ENCODE results near the gene RTEL1. TPM values are rescaled to one million over a fixed set of nuclear protein-coding genes. Genes with fewer than 3 reads are reported as not detected.
A peak's percentile ranks its signal among the peaks of the same experiment; 100 is the strongest.

Gene RTEL1
- total RNA-seq, 1 donor from 2014 or later = 8.0 TPM

DNA sequence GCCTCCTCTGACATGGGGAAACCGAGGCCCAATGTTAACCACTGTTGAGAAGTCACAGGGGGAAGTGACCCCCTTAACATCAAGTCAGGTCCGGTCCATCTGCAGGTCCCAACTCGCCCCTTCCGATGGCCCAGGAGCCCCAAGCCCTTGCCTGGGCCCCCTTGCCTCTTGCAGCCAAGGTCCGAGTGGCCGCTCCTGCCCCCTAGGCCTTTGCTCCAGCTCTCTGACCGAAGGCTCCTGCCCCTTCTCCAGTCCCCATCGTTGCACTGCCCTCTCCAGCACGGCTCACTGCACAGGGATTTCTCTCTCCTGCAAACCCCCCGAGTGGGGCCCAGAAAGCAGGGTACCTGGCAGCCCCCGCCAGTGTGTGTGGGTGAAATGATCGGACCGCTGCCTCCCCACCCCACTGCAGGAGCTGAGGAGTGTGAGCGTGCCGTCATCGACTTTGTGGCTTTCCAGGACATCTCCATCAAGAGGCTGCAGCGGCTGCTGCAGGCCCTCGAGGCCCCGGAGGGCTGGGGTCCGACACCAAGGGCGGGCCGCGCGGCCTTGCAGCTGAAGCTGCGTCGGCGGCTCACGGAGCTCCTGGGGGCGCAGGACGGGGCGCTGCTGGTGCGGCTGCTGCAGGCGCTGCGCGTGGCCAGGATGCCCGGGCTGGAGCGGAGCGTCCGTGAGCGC, 39.9 kb downstream of the RTEL1 start:
- DNase-seq (ENCODE audit: low read depth) = no peak

DNA sequence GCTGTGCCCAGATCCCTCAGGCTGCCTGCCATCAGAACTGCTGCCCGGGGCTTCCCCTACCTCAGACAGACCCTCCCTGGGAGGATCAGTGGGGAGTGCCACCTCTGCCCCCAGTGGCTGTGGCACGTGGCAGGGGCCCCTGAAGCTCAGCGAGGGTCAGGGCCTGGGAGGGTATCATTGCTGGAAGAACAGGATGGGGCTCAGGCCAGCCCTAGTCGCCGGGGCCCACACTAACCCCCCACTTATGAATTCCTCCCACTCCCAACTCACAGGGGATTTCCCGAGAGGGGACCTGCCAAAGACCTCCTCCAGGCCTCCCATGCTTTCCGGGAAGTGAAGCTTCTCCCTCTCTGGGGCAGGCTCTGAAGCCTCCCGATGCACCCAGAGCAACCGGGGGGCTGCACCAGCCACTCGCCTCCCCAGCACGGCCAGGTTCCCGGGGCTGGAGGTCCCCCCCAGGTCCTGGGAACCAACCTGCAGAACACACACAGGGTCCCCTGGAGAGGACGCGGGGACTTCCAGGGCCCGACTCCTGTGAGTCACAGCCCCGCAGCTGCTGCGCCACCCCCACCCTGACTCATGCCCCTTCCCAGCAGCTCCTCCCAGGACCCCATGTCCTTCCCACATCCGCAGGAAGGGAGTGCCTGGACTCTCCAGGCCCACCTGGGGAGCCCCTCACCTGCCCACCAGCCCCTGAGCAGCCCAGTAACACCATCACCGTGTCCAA, 40.8 kb downstream of the RTEL1 start:
- peak; percentile 88 for DNase-seq (ENCODE audit: low read depth)

DNA sequence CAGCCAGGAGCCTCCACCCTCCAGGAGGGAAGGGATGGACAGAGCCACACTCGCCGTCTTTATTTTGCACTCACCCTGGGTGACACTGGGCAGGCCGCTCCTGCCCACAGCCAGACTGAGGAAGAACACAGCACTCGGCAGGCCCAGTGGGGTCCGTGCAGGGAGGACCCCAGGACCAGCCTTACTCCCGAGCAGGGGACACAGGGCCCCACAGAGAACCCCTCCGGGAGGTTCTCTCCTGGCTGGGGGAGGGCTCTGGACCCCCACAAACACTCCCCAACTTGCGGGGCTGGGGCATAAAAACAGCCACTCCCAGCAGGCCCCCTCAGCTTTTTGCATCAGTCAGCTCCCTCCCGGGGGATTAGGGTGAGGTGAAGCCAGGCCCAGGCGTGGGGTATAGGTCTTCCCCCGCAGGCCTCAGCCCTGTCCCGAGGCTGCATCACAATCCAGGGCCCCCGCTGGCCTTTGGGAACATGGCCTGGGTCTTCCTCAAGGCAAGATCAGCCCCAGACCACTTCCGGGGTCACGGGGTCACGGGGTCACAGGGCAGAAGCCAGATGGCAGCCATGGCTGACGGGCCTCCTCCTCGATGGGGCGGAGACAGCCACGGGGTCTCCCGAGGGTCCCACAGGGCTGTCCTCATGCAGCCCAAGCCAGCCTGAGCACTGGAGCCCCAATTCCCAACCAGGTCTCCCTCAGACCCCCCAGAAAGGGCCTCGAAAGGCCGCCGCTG, 41.5 kb downstream of the RTEL1 start:
- DNase-seq (ENCODE audit: low read depth) = no peak

DNA sequence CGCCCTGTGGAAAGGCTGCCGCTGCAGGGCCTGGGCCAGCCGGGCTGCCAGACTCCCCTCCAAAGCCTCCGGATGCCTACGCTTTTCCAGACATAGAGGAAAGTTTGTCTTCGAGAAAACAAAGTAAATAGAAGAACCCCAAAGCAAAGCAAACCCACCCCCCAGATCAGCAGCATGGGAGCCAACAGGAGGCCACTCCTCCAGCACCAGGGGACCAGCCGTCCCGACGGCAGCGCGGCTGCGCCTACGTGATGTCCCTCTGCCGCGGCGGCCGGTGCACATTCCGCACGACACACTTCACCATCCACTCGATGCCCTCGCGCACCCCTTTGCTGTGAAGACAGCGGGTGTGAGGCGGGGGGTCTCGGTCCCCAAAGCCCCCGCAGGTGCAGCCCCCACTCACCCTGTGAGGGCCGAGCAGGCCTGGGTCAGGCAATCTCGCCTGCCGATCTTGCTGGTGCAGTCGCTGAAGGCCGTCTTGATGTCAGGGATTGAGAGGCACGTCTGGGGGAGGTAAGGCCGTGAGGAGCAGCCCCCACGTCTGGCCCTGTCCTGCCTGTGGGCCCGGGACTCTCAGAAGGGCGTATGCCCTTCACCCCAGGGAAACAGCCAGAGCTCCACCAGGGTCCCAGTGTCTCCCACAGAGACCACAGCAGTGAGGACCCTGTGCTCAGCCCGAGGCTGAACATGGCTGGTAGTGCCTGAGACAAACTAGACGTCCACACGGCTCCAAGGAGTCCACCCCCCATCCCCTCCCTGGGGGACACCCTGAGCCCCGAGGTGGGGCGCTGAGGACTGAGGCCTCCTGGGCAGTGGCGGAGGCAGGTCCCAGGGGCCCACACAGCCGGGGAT, 42.3 kb downstream of the RTEL1 start:
- no peak for DNase-seq (ENCODE audit: low read depth)

- DNase-seq (ENCODE audit: low read depth) = no peak
Measured at GRCh38 chr20:63701051-63701328, 42.9 kb downstream of the RTEL1 start.

DNA sequence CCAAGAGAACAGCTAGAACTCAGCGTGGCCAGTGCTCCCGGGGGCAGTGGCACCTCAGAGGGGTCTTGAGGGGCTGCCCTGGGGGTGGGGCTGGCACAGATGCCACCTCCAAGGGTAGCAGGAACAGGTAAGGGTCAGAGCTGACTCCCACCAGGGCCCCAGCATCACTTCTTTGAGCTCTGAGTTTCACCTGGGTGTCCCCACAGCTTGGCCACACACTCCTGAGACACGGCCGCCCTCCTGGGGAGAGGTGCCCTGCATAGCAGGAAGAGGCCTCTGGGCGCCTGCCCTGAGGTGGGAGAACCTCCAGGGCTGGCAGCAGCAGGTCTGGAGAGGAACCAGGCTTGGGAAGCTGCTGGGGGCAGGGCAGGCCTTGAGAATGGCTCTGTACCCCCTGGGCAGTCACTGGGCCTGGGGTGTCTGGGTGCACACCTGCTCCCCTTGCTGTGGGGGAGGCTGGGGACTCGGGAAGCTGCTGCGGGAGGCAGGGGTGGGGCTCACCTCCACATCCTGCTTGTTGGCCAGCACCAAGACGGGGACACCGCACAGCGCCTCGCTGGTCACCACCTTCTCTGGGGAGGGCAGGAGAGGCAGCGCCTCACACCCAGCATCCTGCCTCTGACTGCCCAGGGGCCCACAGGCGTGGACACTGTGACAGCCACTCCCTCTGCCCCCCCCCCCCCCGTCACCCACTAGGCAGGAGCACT, 43.4 kb downstream of the RTEL1 start:
- DNase-seq (ENCODE audit: low read depth) = no peak

- DNase-seq (ENCODE audit: low read depth) = no peak
Measured at GRCh38 chr20:63702036-63702665, 44.0 kb downstream of the RTEL1 start.

DNA sequence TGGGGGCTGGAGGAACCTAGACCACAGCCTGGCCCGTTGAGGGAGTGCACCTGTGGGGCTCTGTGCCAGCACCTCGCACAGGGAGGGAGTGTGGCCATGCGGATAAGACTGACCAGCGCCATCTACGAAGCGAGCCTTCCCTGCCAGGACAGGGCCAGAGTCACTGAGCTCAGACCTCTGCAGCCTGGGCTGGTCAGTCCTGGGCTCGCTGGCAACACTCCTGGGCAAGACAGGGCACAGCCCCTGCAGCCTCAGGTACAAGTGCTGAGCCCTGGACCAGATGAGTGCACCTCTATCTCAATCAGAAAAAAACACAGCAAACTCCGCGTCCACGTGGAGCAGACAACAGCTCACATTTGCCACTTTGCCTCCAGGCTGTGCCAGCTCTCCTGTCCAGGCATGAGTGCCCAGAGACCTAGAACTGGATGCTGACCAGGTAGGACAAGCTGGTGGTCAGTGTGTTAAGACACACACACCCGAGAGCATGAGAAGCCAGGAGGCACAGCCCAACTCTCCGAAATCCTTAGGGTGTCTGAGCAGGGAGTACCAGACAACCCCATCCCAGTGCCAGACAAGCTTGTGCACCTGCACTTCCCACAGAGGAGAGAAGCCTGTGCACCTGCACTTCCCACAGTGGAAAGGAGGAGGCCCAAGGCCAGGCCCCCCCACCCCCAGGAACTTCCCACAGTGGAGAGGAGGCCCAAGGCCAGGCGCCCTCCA, 44.8 kb downstream of the RTEL1 start:
- no peak for DNase-seq (ENCODE audit: low read depth)

DNA sequence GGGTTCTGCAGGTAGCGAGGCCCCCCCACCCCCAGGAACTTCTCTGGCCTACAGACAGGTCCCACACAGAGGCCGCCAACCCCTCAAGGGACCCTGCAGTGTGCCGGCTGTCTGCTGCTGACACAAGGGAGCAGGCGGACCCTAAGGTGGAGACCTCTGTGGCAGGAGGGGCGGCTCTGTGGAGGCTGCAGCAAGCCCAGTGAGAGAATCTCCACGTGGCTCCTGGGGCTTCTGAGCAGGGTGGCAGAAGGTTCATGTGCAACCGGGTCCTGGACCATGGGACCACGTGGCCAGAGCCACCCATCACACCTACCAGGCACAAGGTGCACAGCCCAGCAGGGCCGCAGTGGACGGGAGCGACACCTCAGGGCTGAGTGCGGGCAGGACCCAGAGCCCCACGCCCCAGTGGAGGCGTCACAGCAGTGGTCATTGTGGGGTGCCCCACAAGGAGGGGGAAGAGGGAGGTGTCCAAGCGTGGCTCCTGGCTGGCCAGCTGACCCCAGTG, 45.4 kb downstream of the RTEL1 start:
- DNase-seq (ENCODE audit: low read depth) = no peak

DNA sequence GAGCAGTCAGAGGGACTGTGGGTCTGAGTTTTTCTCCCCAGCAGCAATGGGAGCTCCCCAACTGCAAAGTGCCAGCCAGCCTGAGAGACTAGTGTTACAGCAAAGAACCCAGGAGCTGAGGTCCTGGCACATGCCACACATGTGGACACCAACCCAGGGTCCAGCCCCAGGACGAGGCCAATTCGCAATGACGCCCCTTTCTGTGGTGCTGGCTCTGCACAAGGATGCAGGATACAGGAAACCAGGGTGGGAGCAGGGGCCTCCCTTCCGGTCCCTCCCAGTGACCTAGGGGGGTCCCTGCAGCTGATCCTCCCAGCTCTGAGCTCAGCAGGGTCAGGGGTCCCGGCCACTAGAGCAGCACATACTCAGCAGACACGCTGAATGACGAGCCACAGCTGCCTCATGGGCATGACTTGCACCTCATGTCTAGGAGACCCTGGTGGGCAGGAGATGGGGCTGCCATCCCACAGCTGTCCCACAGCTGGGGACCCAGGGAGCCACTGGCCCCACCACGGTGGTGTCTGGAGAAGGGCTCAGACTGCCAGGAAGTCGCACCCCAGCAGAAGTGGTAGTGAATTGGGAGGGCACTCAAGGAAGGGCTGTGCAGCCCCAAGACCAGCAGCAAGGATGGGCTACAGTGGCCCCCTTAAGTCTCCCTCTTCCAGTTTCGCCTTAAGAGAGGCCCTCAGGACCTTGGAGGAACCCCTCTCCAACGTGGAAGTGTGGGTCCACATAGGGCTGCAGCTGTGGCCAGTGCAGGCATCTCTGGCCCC, 46.0 kb downstream of the RTEL1 start:
- DNase-seq (ENCODE audit: low read depth) = no peak

DNA sequence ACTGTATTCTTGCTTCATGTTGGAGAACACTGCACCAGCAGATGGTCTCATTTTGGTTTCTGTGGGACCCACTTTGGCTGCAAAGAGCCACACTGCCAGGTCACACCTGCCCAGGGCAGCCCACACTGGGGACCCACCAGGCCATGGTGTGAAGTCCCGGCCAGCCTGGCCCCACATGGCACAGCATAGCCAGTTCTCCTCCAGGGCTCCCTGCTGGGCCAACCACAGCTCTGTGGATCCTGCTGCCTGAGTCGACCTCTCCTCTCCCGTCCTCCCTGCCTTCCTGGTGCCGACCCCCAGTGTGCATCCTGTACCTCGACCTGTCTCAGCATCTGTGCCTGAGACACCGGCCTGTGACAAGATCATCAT, 46.6 kb downstream of the RTEL1 start:
- DNase-seq (ENCODE audit: low read depth) = no peak

DNA sequence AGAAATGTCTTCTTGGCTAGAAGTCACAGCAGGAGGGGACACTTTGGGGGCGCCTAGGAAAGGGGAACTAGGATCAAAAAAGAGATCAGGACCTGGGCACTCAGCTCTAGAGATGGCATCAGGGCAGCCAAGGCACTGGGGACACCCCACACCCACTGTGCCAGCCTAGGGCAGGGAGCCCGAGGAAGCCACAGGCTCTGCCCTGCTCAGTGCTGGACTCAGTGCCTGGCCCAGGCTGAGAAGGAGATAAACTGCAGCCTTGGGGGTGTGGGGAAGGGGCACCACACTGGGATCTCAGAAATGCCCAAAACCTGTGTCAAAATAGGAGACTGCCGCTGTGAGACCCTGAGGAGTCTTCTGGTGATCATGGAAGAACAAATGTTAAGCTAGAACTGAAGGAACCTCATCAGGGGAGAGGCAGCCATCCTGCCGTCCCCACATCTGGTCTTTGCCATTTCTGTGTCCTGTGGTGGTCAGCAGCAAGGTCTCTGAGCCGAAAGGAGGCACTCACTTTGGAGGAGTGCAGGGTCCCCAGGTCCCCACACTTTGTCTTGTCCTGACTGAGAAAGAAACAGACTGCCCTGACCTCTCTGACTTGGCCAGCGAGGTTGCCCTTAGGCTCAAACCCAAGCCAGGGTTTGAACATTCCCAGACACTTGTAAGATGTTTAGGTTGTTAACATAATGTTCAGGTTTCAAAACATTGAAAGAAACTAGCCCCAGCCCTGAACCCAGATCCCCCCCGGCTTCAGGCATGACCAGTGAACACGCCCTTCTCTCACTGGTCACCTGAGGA, 47.3 kb downstream of the RTEL1 start:
- DNase-seq (ENCODE audit: low read depth) = no peak

DNA sequence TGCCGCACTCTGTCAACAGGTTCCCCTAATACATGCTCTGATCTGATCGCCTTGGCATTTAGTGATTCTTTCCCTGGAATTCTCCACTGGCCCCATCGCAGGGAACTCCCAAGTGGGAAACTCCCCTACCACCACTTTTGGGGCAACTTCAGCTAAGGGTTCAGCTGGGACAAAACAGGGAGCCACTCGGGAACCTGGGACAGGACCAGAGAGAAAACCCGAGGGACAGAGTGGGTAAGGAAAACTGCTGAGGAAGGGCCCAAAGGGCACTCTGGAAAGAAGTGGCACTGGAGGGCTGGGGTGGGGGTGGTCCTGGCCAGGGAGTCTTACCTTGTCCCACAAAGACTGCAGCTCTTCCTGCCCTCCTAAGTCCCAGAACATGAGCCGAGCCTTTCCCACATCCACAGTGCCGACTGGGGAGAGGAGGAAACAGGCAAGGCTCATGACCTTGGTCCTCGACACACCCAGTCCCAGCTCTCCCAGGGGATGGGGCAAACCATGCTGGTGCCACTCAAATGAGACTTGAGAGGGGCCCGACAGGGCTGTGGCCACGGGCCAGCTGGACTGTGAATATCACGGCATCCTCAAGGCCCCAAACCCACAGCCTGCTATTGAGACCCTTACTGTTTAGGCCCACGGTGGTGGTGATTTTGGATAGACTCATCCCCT, 48.0 kb downstream of the RTEL1 start:
- no peak for DNase-seq (ENCODE audit: low read depth)

DNA sequence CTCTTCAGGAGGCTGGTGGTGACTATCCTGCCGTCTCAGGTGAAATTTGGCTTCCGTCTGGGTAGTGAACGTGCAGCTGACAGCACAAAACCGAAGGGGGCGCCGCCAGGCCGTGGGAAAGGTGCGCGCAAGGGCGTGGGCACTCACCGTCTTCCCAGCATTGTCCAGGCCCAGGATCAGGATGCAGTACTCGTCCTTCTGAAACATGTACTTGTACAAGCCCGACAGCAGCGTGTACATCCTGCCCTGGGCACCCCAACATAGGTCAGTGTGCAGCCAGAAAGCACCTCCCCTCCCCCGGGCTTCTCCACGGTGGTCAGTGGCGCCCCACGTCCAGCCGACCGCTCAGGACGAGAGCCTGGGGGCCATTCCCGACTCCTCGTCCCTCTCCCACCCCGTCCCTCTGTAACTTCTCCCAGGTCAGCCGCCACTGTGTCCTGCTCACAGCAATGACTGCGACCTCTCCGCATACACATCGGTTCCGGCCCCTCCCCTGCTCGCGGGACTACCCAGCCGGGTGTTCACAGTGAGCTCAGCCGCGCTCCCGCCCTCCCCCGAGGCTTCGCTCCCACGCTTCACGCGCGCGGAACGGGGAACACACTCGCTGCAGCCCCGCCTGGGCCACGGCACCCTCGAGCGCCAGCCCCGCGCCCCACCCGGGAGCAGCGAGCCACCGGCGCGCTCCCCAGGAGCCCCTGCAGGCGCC, 48.9 kb downstream of the RTEL1 start:
- DNase-seq (ENCODE audit: low read depth) = peak; percentile 50

- DNase-seq (ENCODE audit: low read depth) = peak; percentile 32
Measured at GRCh38 chr20:63707558-63708300, 49.6 kb downstream of the RTEL1 start, which contains the start of the genes ARFRP1 and ZGPAT. Gene ARFRP1 (minus strand): TSS chr20:63707976. CDS start chr20:63707091, 885 bp downstream. Gene ZGPAT (plus strand): TSS chr20:63708039. CDS start chr20:63708581, 542 bp downstream.
